ENCODE data around the gene ROR2. TPM values are rescaled to one million over a fixed set of nuclear protein-coding genes. Genes with fewer than 3 reads are reported as not detected.

ROR2 gene
- total RNA-seq, 4 donors from 2014 or later: 4.2 to 23.2 (median 11.2) TPM

GRCh38 chr9:91816356-91816755 lies 133.7 kb downstream of the ROR2 start:
- intact Hi-C loops (cut with DNase I; ENCODE audit: low total_unique reads) (no loop called here), in situ Hi-C loops (cut with MboI; ENCODE audit: low pct_ligation_motif_present in 1 of 4, low pct_unique_long_range_greater_than_20kb in 1 of 4, low sequenced_read_pairs in 3 of 4) (no loop called here)
- peak overlapping the region in 2 of 4 donors; percentile 11 to 72 for H3K27ac ChIP-seq
- 94 to 100% methylated on average over 3 to 9 of the region's 9 CpGs for WGBS, 2 donors (ENCODE audit: low coverage in 1 of 2)
- no peaks in the 10 kb centered on the region for H3K27me3 ChIP-seq
- no peak for TF ChIP-seq POLR2A (IDR thresholded peaks at IDR 0.05)
- TF ChIP-seq POLR2AphosphoS5 (IDR thresholded peaks at IDR 0.05): no peak
- TF ChIP-seq, protein P1, sequence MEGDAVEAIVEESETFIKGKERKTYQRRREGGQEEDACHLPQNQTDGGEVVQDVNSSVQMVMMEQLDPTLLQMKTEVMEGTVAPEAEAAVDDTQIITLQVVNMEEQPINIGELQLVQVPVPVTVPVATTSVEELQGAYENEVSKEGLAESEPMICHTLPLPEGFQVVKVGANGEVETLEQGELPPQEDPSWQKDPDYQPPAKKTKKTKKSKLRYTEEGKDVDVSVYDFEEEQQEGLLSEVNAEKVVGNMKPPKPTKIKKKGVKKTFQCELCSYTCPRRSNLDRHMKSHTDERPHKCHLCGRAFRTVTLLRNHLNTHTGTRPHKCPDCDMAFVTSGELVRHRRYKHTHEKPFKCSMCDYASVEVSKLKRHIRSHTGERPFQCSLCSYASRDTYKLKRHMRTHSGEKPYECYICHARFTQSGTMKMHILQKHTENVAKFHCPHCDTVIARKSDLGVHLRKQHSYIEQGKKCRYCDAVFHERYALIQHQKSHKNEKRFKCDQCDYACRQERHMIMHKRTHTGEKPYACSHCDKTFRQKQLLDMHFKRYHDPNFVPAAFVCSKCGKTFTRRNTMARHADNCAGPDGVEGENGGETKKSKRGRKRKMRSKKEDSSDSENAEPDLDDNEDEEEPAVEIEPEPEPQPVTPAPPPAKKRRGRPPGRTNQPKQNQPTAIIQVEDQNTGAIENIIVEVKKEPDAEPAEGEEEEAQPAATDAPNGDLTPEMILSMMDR (IDR thresholded peaks at IDR 0.05): no peak
- no peak for TF ChIP-seq EP300 (IDR thresholded peaks at IDR 0.05; ENCODE audit: low read depth)
- H3K9me3 ChIP-seq: no peaks in the 10 kb centered on the region
- no peak for DNase-seq
- peaks cover 14 to 49% (median 25%) of the 10 kb centered on the region in 4 donors for H3K4me1 ChIP-seq
- no peak overlapping the region for H3K4me3 ChIP-seq
- no peaks in the 10 kb centered on the region for H3K36me3 ChIP-seq

GRCh38 chr9:91815896-91816295 lies 134.1 kb downstream of the ROR2 start:
- Histone ChIP-seq H3K9me3 (no peaks in the 10 kb centered on the region), H3K4me1 (peaks cover 14 to 44% (median 23%) of the 10 kb centered on the region in 4 donors), H3K4me3 (no peak overlapping the region), H3K27me3 (no peaks in the 10 kb centered on the region), H3K36me3 (no peaks in the 10 kb centered on the region), H3K27ac (peak overlapping the region in 2 of 4 donors; percentile 11 to 72)
- no peak for TF ChIP-seq POLR2AphosphoS5 (IDR thresholded peaks at IDR 0.05)
- DNase-seq: no peak
- WGBS, 2 donors (ENCODE audit: low coverage in 1 of 2): 95% methylated on average over 4 to 10 of the region's 10 CpGs
- in situ Hi-C loops (cut with MboI; ENCODE audit: low pct_ligation_motif_present in 1 of 4, low pct_unique_long_range_greater_than_20kb in 1 of 4, low sequenced_read_pairs in 3 of 4) (no loop called here), intact Hi-C loops (cut with DNase I; ENCODE audit: low total_unique reads) (no loop called here)

DNA sequence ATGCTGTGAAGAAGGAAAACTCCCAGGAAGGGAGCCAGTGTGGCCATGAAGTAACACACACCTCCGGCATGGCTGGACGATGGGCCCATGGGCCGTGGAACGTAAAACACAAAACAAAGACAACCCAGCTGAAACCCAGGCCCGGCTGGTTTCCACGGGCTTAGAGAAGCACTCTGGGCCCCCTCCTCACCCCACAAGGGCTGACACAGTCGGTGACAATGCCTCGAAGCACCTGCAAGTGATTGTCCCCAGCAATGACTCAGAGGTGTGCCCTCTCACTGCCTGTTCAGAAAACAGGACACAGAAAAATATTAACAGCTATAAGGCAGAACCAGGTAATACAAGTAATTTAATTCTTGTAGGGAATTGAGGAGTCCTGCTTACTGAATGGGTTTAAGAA lies 135.3 kb downstream of the ROR2 start:
- 73 to 96% methylated on average over 7 to 8 of the region's 8 CpGs for WGBS, 2 donors (ENCODE audit: low coverage in 1 of 2)
- TF ChIP-seq POLR2A (IDR thresholded peaks at IDR 0.05) (no peak), EP300 (IDR thresholded peaks at IDR 0.05; ENCODE audit: low read depth) (no peak), POLR2AphosphoS5 (IDR thresholded peaks at IDR 0.05) (no peak)
- TF ChIP-seq, protein P1 (IDR thresholded peaks at IDR 0.05): no peak
- DNase-seq: no peak
- no peaks in the 10 kb centered on the region for H3K9me3 ChIP-seq
- H3K4me3 ChIP-seq: no peak overlapping the region
- H3K4me1 ChIP-seq: peaks cover 16 to 41% (median 22%) of the 10 kb centered on the region in 4 donors
- intact Hi-C loops (cut with DNase I; ENCODE audit: low total_unique reads): no loop called here
- no peaks in the 10 kb centered on the region for H3K36me3 ChIP-seq
- H3K27me3 ChIP-seq: no peaks in the 10 kb centered on the region
- in situ Hi-C loops (cut with MboI; ENCODE audit: low pct_ligation_motif_present in 1 of 4, low pct_unique_long_range_greater_than_20kb in 1 of 4, low sequenced_read_pairs in 3 of 4): no loop called here
- peak overlapping the region; percentile 20 to 72 (median 50) for H3K27ac ChIP-seq

GRCh38 chr9:91814201-91814600 lies 135.8 kb downstream of the ROR2 start:
- no peaks in the 10 kb centered on the region for H3K9me3 ChIP-seq
- whole genome bisulfite sequencing, 2 donors (ENCODE audit: low coverage in 1 of 2): 73 to 74% methylated on average over 6 to 9 of the region's 9 CpGs
- TF ChIP-seq POLR2AphosphoS5 (IDR thresholded peaks at IDR 0.05): no peak
- no peak for TF ChIP-seq EP300 (IDR thresholded peaks at IDR 0.05; ENCODE audit: low read depth)
- no peak for TF ChIP-seq POLR2A (IDR thresholded peaks at IDR 0.05)
- TF ChIP-seq, protein P1 (IDR thresholded peaks at IDR 0.05): no peak
- peak overlapping the region; percentile 20 to 72 (median 50) for H3K27ac ChIP-seq
- DNase-seq: no peak
- H3K4me1 ChIP-seq: peaks cover 16 to 41% (median 22%) of the 10 kb centered on the region in 4 donors
- no peaks in the 10 kb centered on the region for H3K27me3 ChIP-seq
- intact Hi-C loops (cut with DNase I; ENCODE audit: low total_unique reads): no loop called here
- in situ Hi-C loops (cut with MboI; ENCODE audit: low pct_ligation_motif_present in 1 of 4, low pct_unique_long_range_greater_than_20kb in 1 of 4, low sequenced_read_pairs in 3 of 4): no loop called here
- no peaks in the 10 kb centered on the region for H3K36me3 ChIP-seq
- no peak overlapping the region for H3K4me3 ChIP-seq
